ENCODE measurements around the gene SLC12A7.

DNA sequence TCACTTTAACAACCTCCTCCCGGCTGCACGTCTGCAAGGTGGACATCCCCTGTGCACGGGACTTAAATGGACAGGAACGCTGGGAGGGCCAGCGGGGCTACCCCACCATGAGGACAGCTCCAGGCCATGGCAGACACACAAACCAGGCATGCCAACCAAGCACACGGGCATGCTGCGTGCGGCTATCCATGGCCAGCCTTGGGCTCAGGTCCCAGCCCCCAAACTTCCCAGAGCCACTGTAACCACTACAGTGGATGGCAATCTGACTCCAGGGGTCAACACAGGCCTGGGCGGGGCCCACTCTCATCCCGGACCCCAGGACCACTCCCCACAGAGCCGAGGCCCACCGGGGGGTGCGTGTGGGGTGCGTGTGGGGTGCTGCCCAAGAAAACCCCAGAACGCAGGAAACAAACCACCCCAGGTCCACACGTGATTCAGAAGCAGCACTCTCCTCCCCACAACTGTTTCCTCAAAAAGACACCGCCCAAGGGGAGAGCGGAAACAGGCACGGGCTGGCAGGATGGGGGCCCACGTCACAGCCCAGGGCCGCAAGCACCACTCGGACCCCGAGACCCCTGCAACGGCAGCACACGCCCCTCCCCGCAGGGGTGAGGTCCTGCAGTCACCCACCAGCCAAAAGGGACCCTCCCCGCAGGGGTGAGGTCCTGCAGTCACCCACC, 7.4 kb downstream of the SLC12A7 start:
- TF ChIP-seq, protein P1, sequence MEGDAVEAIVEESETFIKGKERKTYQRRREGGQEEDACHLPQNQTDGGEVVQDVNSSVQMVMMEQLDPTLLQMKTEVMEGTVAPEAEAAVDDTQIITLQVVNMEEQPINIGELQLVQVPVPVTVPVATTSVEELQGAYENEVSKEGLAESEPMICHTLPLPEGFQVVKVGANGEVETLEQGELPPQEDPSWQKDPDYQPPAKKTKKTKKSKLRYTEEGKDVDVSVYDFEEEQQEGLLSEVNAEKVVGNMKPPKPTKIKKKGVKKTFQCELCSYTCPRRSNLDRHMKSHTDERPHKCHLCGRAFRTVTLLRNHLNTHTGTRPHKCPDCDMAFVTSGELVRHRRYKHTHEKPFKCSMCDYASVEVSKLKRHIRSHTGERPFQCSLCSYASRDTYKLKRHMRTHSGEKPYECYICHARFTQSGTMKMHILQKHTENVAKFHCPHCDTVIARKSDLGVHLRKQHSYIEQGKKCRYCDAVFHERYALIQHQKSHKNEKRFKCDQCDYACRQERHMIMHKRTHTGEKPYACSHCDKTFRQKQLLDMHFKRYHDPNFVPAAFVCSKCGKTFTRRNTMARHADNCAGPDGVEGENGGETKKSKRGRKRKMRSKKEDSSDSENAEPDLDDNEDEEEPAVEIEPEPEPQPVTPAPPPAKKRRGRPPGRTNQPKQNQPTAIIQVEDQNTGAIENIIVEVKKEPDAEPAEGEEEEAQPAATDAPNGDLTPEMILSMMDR (conservative IDR thresholded peaks at IDR 0.05; ENCODE audit: low read length) = no peak
- TF ChIP-seq EZH2phosphoT487 (IDR thresholded peaks at IDR 0.05; ENCODE audit: borderline replicate concordance, low read depth, low read length) = no peak
